Stimulated activated CD8-positive, alpha-beta memory T cell treated with anti-CD3 and anti-CD28 coated beads, Interleukin-4, amount 100 ng/mL, for 24 hours (primary cell): ENCODE results near the gene YWHAG.
"Not testable (repeated sequence)": the region's sequence is repeated elsewhere in the genome, so short reads cannot be mapped to it uniquely, and the experiment has no call there.

Experiments used
- DNase-seq: peaks from one replicate; pipeline ENCODE4 v3.0.0-alpha.2; 2020; ENCODE audit warnings: low read depth

Gene YWHAG

GRCh38 chr7:76358481-76359110 is at the start of gene YWHAG:
TSS of gene YWHAG (minus strand) at chr7:76358991. CDS start at chr7:76358808, 183 bp downstream.
- peak; percentile 80 for DNase-seq

GRCh38 chr7:76408121-76408560 is 49.4 kb upstream of the YWHAG start:
- no peak for DNase-seq

DNA sequence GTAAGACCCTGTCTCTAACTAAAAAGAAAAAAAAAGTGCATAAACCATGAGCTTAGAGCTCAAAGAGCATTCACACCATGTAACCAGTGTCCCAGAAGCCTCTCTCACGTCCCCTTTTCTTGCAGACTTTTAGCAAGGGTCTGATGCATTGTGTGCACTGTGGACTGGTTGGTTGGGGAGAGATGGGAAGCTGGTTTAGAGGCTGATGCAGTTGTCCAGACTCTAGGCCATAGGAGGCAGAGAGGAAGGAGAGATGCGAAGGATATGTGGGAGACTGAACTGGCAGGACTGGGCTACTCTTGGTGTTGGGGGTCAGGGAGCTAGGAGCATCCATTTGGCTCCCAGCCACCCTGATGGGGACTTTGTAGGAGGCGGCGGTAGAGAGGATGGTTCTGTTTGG is 48.9 kb upstream of the YWHAG start:
- DNase-seq = no peak

- no peak for DNase-seq
Measured at GRCh38 chr7:76405738-76406137, 46.9 kb upstream of the YWHAG start.

DNA sequence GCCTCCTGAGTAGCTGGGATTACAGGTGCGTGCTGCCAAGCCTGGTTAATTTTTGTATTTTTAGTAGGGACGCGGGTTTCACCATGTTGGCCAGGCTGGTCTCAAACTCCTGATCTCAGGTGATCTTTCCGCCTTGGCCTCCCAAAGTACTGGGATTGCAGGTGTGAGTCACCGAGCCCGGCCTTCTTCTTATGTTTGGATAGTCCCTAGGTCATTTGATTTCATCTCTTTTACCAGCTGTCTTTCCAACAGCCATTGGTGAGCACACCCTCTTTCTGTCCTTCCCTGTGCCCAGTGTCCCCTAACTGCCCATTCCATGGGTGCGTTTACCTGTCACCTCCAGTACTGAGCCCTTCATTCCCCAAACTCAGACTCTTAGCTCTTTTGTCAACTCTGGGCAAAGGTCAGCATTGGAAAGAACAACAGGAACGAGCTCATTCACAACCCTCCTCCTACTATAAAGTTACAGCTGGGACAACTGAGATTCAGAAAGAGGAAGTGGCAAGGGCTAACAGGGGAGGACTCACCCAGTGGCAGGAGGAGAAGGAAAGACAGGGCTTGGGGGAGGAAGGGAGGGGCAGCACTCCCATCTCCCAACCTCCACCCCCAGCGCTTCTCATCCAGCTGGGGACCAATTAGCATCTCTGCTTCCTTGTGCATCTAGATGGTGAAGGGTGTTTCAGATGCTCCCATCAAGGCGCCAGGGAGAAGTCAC is 45.1 kb upstream of the YWHAG start:
- DNase-seq = no peak

- not testable (repeated sequence) for DNase-seq
Measured at GRCh38 chr7:76403097-76403496, 44.3 kb upstream of the YWHAG start.

- no peak for DNase-seq
Measured at GRCh38 chr7:76400248-76400647, 41.5 kb upstream of the YWHAG start.

DNA sequence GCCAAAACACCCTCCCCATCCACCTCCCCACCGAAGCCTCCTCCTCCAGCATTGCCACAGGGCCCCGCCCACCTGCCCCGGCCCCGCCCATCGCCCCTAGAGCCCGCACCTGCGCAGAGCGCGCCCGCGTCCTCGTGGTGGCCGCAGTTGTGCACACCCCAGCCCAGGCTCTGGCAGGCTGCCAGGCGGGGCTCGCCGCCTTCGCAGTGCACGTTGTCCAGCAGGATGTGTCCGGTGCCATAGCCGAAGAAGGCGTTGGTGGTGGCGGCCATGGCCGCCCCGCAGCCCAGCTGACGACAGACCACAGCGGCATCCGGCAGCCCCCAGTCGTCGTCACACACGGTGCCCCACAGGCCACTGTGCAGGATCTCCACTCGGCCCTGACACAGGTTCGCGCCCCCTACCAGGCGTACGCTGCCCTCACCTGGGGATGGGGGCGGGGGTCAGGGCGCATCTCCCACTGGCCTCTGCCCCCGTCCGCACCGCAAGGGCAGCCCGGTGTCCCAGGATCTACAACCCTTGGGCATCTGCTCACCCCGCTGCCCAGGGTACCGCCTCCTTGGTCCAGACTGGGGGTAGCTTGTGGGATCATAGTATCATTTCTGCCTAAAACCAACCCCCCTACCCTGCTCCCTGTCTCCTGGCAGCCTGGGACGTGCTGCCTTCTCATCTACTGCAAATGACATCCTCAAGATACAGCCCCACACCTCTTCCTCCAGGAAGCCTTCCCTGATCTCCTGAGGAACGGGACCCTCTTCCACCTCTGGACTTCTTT is 38.8 kb upstream of the YWHAG start:
- peak; percentile 79 for DNase-seq

GRCh38 chr7:76396864-76397263 is 38.1 kb upstream of the YWHAG start:
- no peak for DNase-seq

- no peak for DNase-seq
Measured at GRCh38 chr7:76395965-76396726, 37.4 kb upstream of the YWHAG start.

DNA sequence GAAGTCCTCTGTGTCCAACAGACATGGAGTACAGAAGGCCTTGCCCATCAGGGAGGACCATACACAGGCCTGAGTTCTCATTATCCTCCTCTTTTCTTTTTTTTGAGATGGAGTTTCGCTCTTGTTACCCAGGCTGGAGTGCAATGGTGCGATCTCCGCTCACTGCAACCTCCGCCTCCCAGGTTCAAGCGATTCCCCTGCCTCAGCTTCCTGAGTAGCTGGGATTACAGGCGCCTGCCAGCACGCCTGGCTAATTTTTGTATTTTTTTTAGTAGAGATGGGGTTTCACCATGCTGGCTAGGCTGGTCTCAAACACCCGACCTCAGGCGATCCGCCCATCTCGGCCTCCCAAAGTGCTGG is 36.8 kb upstream of the YWHAG start:
- not testable (repeated sequence) for DNase-seq

DNA sequence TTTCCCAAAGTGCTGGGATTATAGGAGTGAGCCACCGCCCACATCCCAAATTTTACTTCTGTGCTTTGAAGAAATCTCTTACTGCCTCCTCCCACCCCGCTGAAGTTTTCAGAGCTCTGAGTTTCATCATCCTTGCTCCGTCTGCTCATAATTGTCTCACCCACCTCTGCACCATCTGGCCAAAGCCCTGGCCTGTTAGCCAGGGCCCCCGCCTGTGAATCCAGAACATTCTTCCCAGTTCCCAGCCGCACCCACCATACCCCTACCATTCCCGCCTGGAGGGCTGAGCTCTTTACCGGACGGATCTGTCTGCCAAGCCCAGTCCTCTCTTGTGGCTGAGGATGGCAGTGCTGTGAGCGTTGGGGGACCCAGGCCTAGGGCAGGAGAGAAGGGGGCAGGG is 36.2 kb upstream of the YWHAG start:
- DNase-seq = no peak

- peak; percentile 85 for DNase-seq
Measured at GRCh38 chr7:76393116-76394031, 34.6 kb upstream of the YWHAG start.

DNA sequence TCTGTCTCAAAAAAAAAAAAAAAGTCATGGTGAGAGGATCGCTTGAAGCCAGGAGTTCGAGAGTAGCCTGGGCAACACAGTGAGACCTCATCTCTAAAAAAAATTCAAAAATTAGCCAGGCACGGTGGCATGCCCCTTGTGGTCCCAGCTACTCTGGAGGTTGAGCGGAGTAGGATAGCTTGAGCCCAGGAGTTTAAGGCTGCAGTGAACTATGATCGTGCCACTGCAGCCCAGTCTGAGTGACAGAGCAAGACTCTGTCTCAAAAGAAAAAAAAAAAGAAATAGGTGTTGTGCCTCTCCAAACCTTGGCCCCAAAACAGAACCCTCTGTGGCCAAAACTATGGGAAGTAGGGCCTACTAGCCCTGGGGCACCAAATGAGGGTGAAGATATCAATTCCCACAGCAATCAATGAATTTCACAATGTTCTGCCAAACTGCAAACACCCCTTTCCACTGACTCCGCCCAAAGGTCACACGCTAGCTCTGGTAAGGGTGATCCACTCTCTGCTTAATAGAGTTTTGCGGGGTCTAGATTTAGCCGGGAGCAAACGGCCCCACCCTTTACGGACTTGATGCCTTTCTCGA is 33.8 kb upstream of the YWHAG start:
- DNase-seq = no peak

- no peak for DNase-seq
Measured at GRCh38 chr7:76390092-76390491, 31.3 kb upstream of the YWHAG start.

DNA sequence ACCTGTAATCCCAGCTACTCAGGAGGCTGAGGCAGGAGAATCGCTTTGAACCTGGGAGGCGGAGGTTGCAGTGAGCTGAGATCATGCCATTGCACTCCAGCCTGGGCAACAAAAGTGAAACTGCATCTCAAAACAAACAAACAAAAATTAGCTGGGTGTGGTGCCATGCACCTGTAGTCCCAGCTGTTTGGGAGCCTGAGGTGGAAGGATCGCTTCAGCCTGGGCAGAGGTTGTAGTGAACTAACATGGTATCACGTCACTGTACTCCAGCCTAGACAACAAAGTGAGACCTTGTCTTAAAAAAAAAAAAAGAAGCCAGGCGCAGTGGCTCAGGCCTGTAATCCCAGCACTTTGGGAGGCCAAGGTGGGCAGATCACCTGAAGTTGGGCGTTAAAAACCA is 29.0 kb upstream of the YWHAG start:
- DNase-seq = not testable (repeated sequence)

DNA sequence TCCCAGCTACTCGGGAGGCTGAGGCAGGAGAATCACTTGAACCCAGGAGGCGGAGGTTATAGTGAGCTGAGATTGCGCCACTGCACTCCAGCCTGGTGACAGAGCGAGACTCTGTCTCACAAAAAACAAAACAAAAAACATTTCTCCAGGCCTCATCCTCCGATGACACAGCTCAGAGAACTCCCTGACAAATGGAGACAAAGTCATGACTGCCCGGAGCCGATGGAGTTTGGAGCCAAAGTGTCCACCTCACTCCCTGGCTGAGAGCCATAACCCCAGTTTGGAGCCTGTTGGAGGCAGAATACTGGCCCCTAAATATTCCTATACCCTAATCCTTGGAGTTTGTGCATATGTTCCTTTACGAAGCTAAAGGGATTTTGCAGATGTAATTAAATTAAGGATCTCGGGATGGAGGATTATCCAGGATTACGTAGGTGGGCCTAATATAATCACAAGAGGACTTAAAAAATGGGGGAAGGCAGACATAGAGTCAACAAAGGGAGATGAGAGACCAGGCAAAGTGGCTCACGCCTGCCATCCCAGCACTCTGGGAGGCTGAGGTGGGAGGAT is 28.0 kb upstream of the YWHAG start:
- DNase-seq = no peak

DNA sequence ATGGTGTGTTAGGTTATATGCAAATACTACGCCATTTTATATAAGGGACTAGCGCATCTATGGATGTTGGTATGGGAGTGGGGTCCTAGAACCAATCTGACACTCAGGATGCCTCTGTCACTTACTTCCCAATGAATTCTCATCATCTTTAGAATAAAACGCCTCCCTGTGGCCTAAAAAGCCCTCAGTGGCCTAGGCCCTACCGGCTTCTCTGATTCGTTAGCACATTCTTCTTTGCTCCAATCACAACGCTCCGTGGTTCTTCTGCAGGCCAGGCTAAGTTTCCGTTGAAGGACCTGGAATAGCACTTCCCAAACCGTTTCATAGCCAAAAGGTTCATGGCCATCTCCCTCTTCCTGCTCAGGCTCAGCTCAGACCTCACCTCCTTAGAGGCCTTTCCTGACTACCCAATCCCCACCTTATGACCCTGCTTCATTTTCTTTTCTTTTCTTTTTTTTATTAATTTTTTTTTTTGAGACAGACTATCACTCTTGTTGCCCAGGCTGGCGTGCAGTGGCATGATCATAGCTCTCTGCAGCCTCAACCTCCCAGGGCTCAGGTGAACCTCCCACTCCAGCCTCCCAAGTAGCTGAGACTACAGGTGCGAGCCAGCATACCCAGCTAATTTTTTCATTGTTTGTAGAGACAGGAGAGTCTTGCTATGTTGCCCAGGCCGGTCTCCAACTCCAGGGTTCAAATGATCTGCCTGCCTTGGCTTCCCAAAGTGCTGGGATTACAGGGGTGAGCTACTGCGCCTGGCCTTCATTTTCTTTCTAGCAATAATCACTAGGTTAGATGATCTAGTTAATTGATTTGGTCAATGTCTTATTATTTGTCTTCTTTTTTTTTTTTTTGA is 24.5 kb upstream of the YWHAG start:
- DNase-seq = no peak

DNA sequence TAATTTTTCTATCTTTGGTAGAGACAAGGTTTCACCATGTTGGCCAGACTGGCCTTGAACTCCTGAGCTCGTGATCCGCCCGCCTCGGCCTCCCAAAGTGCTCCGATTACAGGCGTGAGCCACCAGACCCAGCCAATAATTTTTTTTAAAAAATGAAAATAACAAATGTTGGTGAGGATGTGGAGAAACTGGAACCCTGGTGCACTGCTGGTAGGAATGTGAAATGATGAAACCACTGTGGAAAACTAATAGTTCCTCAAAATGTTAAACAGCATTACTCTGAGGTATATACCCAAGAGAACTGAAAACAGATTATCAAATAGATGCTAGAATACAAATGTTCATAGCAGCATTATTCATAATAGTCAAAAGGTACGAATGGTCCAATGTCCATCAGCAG is 23.0 kb upstream of the YWHAG start:
- DNase-seq = no peak

- DNase-seq = no peak
Measured at GRCh38 chr7:76380623-76380966, 21.8 kb upstream of the YWHAG start.
